Fibroblast of skin of right biceps (primary cell): ENCODE measurements around the gene LAMC3.

Experiments used
- DNase-seq: peaks from one replicate; pipeline ENCODE4 v3.0.0-alpha.2; 2013

The LAMC3 gene

GRCh38 chr9:130979591-130980385 lies 29.2 kb upstream of the LAMC3 start:
- no peak for DNase-seq

- DNase-seq, result no peak
Measured at GRCh38 chr9:130980526-130980925, 28.4 kb upstream of the LAMC3 start.

GRCh38 chr9:130981002-130981755 lies 27.8 kb upstream of the LAMC3 start:
- no peak for DNase-seq

- no peak for DNase-seq
Measured at GRCh38 chr9:130981756-130982137, 27.2 kb upstream of the LAMC3 start.

GRCh38 chr9:130982636-130983358 lies 26.2 kb upstream of the LAMC3 start:
- DNase-seq, result no peak

GRCh38 chr9:130983359-130983670 lies 25.7 kb upstream of the LAMC3 start:
- no peak for DNase-seq

GRCh38 chr9:130983970-130984369 lies 25.0 kb upstream of the LAMC3 start:
- no peak for DNase-seq

GRCh38 chr9:130984521-130984920 lies 24.5 kb upstream of the LAMC3 start:
- DNase-seq, result no peak

- no peak for DNase-seq
Measured at GRCh38 chr9:130985029-130985428, 23.9 kb upstream of the LAMC3 start.

- no peak for DNase-seq
Measured at GRCh38 chr9:130985606-130986162, 23.3 kb upstream of the LAMC3 start.

GRCh38 chr9:130986356-130986965 lies 22.5 kb upstream of the LAMC3 start:
- DNase-seq, result no peak

- DNase-seq, result no peak
Measured at GRCh38 chr9:130987054-130987453, 21.9 kb upstream of the LAMC3 start.

- no peak for DNase-seq
Measured at GRCh38 chr9:130987738-130988399, 21.1 kb upstream of the LAMC3 start.

- DNase-seq, result no peak
Measured at GRCh38 chr9:130988400-130988747, 20.6 kb upstream of the LAMC3 start.

GRCh38 chr9:130988905-130989304 lies 20.1 kb upstream of the LAMC3 start:
- no peak for DNase-seq

- DNase-seq, result no peak
Measured at GRCh38 chr9:130989391-130989790, 19.6 kb upstream of the LAMC3 start.

GRCh38 chr9:130989891-130990290 lies 19.1 kb upstream of the LAMC3 start:
- DNase-seq, result no peak

- no peak for DNase-seq
Measured at GRCh38 chr9:130990306-130990977, 18.5 kb upstream of the LAMC3 start.

GRCh38 chr9:130990978-130991777 lies 17.8 kb upstream of the LAMC3 start:
- DNase-seq, result no peak

- no peak for DNase-seq
Measured at GRCh38 chr9:130991778-130992681, 16.9 kb upstream of the LAMC3 start.
